Caco-2 (cell line): Measurements from ENCODE around the gene FASN. TPM values are rescaled to one million over a fixed set of nuclear protein-coding genes. Genes with fewer than 3 reads are reported as not detected.

Experiments
- BruUV-seq: library from RNA; stranded (reverse); fragments of 400-500 nt; replicated peaks from 2 replicates; lab custom pipeline; 2021; lab: Mats Ljungman, UMichigan
- CTCF ChIA-PET: fragments of 300-600 bp; sonication (Branson Sonifier 250); formaldehyde crosslinking; loops from one replicate; lab custom pipeline; 2022; ENCODE audit warnings: antibody characterized with exemption; lab: Charles Lee
- POLR2A ChIA-PET: fragments of 300-600 bp; sonication (Branson Sonifier 250); formaldehyde crosslinking; loops from one replicate; lab custom pipeline; 2022; ENCODE audit warnings: antibody characterized with exemption; lab: Charles Lee
- DNase-seq, 2 experiments: peaks; one replicate each; pipeline versions ENCODE4 v3.0.0 to v3.0.0-alpha.2; 2020 to 2022
- H3K27me3 ChIP-seq: replicated peaks from 2 replicates; pipeline ENCODE4 v1.6.0; 2011; ENCODE audit warnings: low read length; ENCODE audit not compliant: control insufficient read depth, insufficient read depth
- H3K36me3 ChIP-seq: 2 replicates; pipeline ENCODE4 v1.5.1; 2011; ENCODE audit warnings: low read length; ENCODE audit not compliant: control insufficient read depth, insufficient read depth
- H3K4me1 ChIP-seq: fragments of 250-450 bp; sonication (Bioruptor Pico); 2 replicates; pipeline ENCODE4 v1.5.1; 2020; ENCODE audit warnings: mild to moderate bottlenecking
- H3K4me3 ChIP-seq: 2 replicates; pipeline ENCODE4 v1.5.1; 2011; ENCODE audit warnings: low read depth, mild to moderate bottlenecking, control low read depth, low read length
- H3K9me3 ChIP-seq: fragments of 250-450 bp; sonication (Bioruptor Pico); 2 replicates; pipeline ENCODE4 v1.5.1; 2020; ENCODE audit warnings: mild to moderate bottlenecking, moderate library complexity
- H3K27ac Mint-ChIP-seq: one replicate; pipeline ENCODE4 v1.8.0; 2022; ENCODE audit warnings: mixed read lengths; ENCODE audit not compliant: unreplicated experiment
- H3K27me3 Mint-ChIP-seq: one replicate; pipeline ENCODE4 v1.8.0; 2022; ENCODE audit warnings: mixed read lengths; ENCODE audit not compliant: insufficient read depth, unreplicated experiment
- H3K36me3 Mint-ChIP-seq: one replicate; pipeline ENCODE4 v1.8.0; 2022; ENCODE audit warnings: mild to moderate bottlenecking, mixed read lengths; ENCODE audit not compliant: insufficient read depth, unreplicated experiment
- H3K4me1 Mint-ChIP-seq: one replicate; pipeline ENCODE4 v1.8.0; 2022; ENCODE audit warnings: low read depth, mixed read lengths; ENCODE audit not compliant: unreplicated experiment
- H3K4me3 Mint-ChIP-seq: one replicate; pipeline ENCODE4 v1.8.0; 2022; ENCODE audit warnings: mild to moderate bottlenecking, moderate library complexity, mixed read lengths; ENCODE audit not compliant: unreplicated experiment
- H3K9me3 Mint-ChIP-seq: one replicate; pipeline ENCODE4 v1.8.0; 2022; ENCODE audit warnings: mixed read lengths; ENCODE audit not compliant: unreplicated experiment
- CTCF ChIP-seq, 2 experiments: fragments of 200-600 bp in 1 of 2; IDR thresholded peaks; 1 replicate in 1 of 2; 2 replicates in 1 of 2; pipeline versions ENCODE4 v1.5.1 to v1.8.0; 2011 to 2022; ENCODE audit warnings: antibody characterized with exemption in 1 of 2, control low read depth in 1 of 2, inconsistent platforms in 1 of 2, low read depth in 1 of 2, low read length in 1 of 2, mild to moderate bottlenecking in 1 of 2, moderate library complexity in 1 of 2; ENCODE audit not compliant: insufficient read depth in 1 of 2, severe bottlenecking in 1 of 2, unreplicated experiment in 1 of 2
- intact Hi-C: fragments of 100-400 bp; cut with micrococcal nuclease; formaldehyde crosslinking; loops from one replicate; pipeline ENCODE4 v1.10.0; 2022; ENCODE audit not compliant: unreplicated experiment
- total RNA-seq: library from RNA; stranded (reverse); gene quantifications from 2 replicates; pipeline ENCODE4 v1.2.3, GENCODE V29; 2022

The FASN gene
- total RNA-seq, 1 experiment from 2014 or later, result 330 TPM

- Mint-ChIP-seq H3K36me3 (peaks cover 5% of the 10 kb centered on the region), H3K9me3 (no peaks in the 10 kb centered on the region), H3K27me3 (no peaks in the 10 kb centered on the region), H3K4me3 (no peak overlapping the region), H3K27ac (no peak overlapping the region), H3K4me1 (no peaks in the 10 kb centered on the region)
- no peak overlapping the region for H3K4me3 ChIP-seq
- no peak for TF ChIP-seq CTCF (IDR thresholded peaks at IDR 0.05; ENCODE audit: insufficient read depth in 1 of 2, low read depth in 1 of 2, low read length in 1 of 2, severe bottlenecking in 1 of 2, unreplicated experiment in 1 of 2)
- POLR2A ChIA-PET, result no interaction called here
- BruUV-seq, result no TSS peak
- no peaks in the 10 kb centered on the region for H3K4me1 ChIP-seq
- H3K27me3 ChIP-seq, result no peaks in the 10 kb centered on the region
- intact Hi-C loops, result no loop called here
- no peaks in the 10 kb centered on the region for H3K9me3 ChIP-seq
- no peak for DNase-seq
- H3K36me3 ChIP-seq, result no peaks in the 10 kb centered on the region
- CTCF ChIA-PET, result no interaction called here
These were observed 31.1 kb upstream of the FASN start for GRCh38 chr17:82129095-82129494.

- no peaks in the 10 kb centered on the region for H3K27me3 ChIP-seq
- H3K4me3 Mint-ChIP-seq, result no peak overlapping the region
- no peak for TF ChIP-seq CTCF (IDR thresholded peaks at IDR 0.05; ENCODE audit: insufficient read depth in 1 of 2, low read depth in 1 of 2, low read length in 1 of 2, severe bottlenecking in 1 of 2, unreplicated experiment in 1 of 2)
- H3K36me3 ChIP-seq, result no peaks in the 10 kb centered on the region
- no TSS peak for BruUV-seq
- peaks cover 5% of the 10 kb centered on the region for H3K36me3 Mint-ChIP-seq
- H3K4me1 ChIP-seq, result no peaks in the 10 kb centered on the region
- no peaks in the 10 kb centered on the region for H3K9me3 ChIP-seq
- no peak for DNase-seq
- intact Hi-C loops, result no loop called here
- no peaks in the 10 kb centered on the region for H3K27me3 Mint-ChIP-seq
- CTCF ChIA-PET, result no interaction called here
- no peak overlapping the region for H3K27ac Mint-ChIP-seq
- H3K4me1 Mint-ChIP-seq, result no peaks in the 10 kb centered on the region
- POLR2A ChIA-PET, result no interaction called here
- no peak overlapping the region for H3K4me3 ChIP-seq
- no peaks in the 10 kb centered on the region for H3K9me3 Mint-ChIP-seq
These were observed 30.3 kb upstream of the FASN start for GRCh38 chr17:82128287-82128686.

- Mint-ChIP-seq H3K27ac (no peak overlapping the region), H3K4me3 (no peak overlapping the region), H3K9me3 (no peaks in the 10 kb centered on the region), H3K4me1 (no peaks in the 10 kb centered on the region), H3K36me3 (peaks cover 5% of the 10 kb centered on the region), H3K27me3 (no peaks in the 10 kb centered on the region)
- intact Hi-C loops, result no loop called here
- BruUV-seq, result no TSS peak
- Histone ChIP-seq H3K4me3 (no peak overlapping the region), H3K27me3 (no peaks in the 10 kb centered on the region), H3K36me3 (no peaks in the 10 kb centered on the region), H3K9me3 (no peaks in the 10 kb centered on the region), H3K4me1 (no peaks in the 10 kb centered on the region)
- CTCF ChIA-PET, result no interaction called here
- no peak for DNase-seq
- POLR2A ChIA-PET, result no interaction called here
- no peak for TF ChIP-seq CTCF (IDR thresholded peaks at IDR 0.05; ENCODE audit: insufficient read depth in 1 of 2, low read depth in 1 of 2, low read length in 1 of 2, severe bottlenecking in 1 of 2, unreplicated experiment in 1 of 2)
These were observed 29.7 kb upstream of the FASN start for GRCh38 chr17:82127704-82128103.
